A549 (cell line): ENCODE results near the gene PXDN.

Experiments
- BHLHE40 ChIP-seq: IDR thresholded peaks from 2 replicates; pipeline ENCODE4 v1.6.1; 2012; ENCODE audit warnings: low read depth, low read length, inconsistent platforms
- CEBPB ChIP-seq, 2 experiments: fragments of >200 bp in 1 of 2; sonication (Bioruptor Twin) in 1 of 2; formaldehyde crosslinking in 1 of 2; IDR thresholded peaks; 2 replicates each; pipeline ENCODE4 v1.6.1; 2012 to 2016
- CTCF ChIP-seq: fragments of >200 bp; sonication (Bioruptor Twin); formaldehyde crosslinking; IDR thresholded peaks from 3 replicates; pipeline ENCODE4 v1.5.1; 2016
- EP300 ChIP-seq, 2 experiments: fragments of >200 bp; sonication (Bioruptor Twin); formaldehyde crosslinking; IDR thresholded peaks; 2 replicates in 1 of 2; 3 replicates in 1 of 2; pipeline ENCODE4 v1.6.1; 2016 to 2017
- ESRRA ChIP-seq: fragments of 150-350 bp; IDR thresholded peaks from 2 replicates; pipeline ENCODE4 v1.6.1; 2014; ENCODE audit warnings: mild to moderate bottlenecking, low read length, borderline replicate concordance
- JUN ChIP-seq, 2 experiments: fragments of >200 bp; sonication (Bioruptor Twin); formaldehyde crosslinking; IDR thresholded peaks; 2 replicates in 1 of 2; 3 replicates in 1 of 2; pipeline ENCODE4 v1.6.1; 2016 to 2017
- JUNB ChIP-seq: fragments of >200 bp; sonication (Bioruptor Twin); formaldehyde crosslinking; IDR thresholded peaks from 2 replicates; pipeline ENCODE4 v1.6.1; 2016
- MAX ChIP-seq: IDR thresholded peaks from 2 replicates; pipeline ENCODE4 v1.6.1; 2012
- POLR2A ChIP-seq: IDR thresholded peaks from 2 replicates; pipeline ENCODE4 v1.6.1; 2012; ENCODE audit warnings: mild to moderate bottlenecking, low read length
- REST ChIP-seq: fragments of 200-600 bp; sonication (generic); IDR thresholded peaks from 2 replicates; pipeline ENCODE4 v1.6.1; 2016; ENCODE audit warnings: antibody characterized with exemption, mild to moderate bottlenecking, moderate library complexity
- RNF2 ChIP-seq: fragments of 200-600 bp; sonication (generic); IDR thresholded peaks from 2 replicates; pipeline ENCODE4 v1.6.1; 2016; ENCODE audit warnings: low read depth, mild to moderate bottlenecking, antibody characterized with exemption, moderate library complexity, borderline replicate concordance

GRCh38 chr2:1677821-1678165 lies 66.5 kb downstream of the PXDN start:
- TF ChIP-seq POLR2A (no peak), CTCF (no peak), JUN (IDR thresholded peaks at IDR 0.05) (no peak), CEBPB (IDR thresholded peaks at IDR 0.05) (no peak), EP300 (IDR thresholded peaks at IDR 0.05) (no peak), BHLHE40 (no peak), RNF2 (no peak), ESRRA (no peak), MAX (no peak), JUNB (no peak), REST (no peak)
